GM18858 (cell line): ENCODE measurements around the gene CEP85L.
"Not testable (repeated sequence)": the region's sequence is repeated elsewhere in the genome, so short reads cannot be mapped to it uniquely, and the experiment has no call there.

ENCODE experiments used
- ATAC-seq: cut with Tn5 transposase; IDR thresholded peaks from one replicate; pipeline ENCODE4 v1.9.1; 2021; ENCODE audit not compliant: unreplicated experiment

CEP85L gene

DNA sequence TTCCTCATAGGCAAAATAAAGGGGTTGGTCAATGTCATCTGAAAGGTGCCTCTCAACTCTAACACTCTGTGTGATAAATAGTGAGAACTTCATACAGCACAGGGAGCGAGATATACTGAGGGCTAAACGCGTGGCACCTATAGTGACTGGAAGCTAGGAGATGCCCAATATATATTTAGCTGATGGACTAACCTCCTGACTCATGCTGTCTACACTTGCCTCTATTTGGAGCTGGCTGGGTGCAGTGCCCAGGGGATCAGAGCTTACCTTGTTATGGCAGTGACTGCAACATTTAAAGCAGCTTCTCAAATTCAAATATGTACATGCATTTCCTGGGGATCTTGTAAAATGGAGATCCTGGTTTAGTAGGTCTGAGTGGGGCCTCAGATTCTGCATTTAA lies 214.9 kb downstream of the CEP85L start:
- ATAC-seq = no peak

- ATAC-seq = not testable (repeated sequence)
Measured at GRCh38 chr6:118434147-118434546, 217.2 kb downstream of the CEP85L start.

- ATAC-seq = not testable (repeated sequence)
Measured at GRCh38 chr6:118421312-118421711, 230.1 kb downstream of the CEP85L start.

DNA sequence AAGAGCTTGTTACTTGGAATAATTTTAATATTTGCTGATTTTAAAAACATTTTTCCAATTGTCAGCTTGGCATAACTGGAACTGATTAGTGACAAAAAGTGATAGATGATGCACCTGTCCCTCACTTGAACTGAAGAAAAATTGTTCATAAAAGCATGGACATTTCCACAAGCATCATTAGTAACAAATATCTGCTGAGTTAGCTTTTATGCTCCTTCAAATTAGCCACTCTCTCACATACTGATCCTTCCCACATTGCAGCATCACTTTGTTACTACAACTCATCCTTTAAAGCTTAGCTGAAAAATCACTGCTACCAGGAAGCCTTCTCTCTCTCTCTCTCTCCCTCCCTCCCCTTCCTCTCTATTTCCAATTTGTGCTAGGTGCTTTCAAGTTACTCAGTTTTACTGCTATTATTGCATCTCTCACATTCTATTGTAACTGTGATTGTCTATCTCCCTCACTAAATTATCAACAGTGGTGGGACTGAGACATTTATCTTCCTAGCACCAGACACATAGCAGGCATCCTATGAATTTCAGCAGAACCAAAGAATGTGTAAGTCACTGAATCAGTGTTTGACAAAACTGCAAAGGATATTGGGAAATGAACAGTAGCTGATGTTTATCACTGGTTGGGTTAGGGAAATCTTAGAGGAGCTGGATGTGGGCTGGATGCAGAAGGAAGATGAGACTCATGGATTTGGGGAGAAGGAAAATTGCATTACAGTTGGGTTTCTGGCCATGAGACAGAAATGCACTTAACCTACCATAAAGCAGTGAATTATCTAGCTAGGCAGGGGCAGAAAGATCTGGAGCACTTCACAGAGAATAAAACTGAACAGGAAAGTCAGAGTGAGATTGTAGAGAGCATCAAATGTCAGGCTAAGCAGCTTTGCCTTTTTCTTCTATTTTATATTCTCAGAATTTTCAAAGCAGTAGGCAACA lies 231.7 kb downstream of the CEP85L start:
- ATAC-seq = no peak
